CD4-positive, alpha-beta T cell treated with Interleukin-4 for 4 hours (primary cell): ENCODE measurements around the gene RHO.

ENCODE experiments used
- DNase-seq: peaks from one replicate; pipeline ENCODE4 v3.0.0-alpha.2; 2020

RHO gene

DNA sequence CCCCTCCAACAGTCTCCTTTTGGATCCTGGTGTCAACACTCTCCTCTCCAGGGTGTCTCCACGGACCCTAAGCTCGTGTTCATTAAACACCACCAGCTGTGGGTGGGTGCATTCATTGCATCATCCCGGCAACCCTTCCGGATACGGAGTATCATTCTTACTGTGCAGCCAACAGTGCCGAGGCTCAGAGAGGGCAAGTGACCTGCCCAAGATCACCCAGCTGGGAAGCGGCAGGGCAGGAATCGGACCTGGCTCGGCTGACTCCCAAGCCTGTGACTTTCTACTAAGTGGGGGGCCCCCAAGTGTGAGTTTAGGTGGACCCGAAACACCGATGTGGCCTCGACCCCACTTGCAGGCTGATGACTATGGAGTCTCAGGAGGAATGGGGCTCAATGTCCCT, 34.9 kb downstream of the RHO start:
- DNase-seq = no peak

- DNase-seq = no peak
Measured at GRCh38 chr3:129563850-129564535, 35.6 kb downstream of the RHO start.

DNA sequence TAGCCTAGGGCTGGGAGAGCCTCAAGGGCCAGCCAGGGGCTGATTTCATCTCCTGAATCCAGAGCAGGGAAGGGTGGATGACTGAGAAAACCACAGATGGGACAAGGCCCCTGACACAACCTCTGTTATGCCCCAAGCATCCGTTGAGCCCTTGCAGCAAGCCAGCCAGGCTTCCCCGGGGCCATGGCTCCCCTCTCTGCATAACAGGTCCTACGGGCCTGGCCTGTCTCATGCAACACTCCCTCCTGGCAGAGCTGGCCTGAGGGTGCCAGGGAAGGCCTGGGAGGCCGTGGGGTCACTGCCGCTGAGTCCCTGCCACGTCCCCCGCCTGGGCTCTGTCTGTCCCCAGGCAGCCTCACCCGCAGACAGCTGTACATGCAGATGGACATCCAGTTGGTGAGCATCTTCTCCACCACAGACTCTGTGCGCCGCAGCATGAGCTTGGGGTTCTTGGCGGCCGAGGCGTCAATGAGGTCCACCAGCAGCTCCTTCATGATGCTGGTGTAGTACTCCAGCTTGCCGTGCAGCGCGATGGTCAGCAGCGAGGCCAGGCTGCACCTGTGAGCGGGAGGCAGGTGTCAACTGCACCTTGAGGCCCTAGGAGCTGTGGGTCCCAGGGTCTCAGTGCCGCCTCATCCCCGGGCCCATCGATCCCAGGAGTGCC, 36.7 kb downstream of the RHO start:
- no peak for DNase-seq

DNA sequence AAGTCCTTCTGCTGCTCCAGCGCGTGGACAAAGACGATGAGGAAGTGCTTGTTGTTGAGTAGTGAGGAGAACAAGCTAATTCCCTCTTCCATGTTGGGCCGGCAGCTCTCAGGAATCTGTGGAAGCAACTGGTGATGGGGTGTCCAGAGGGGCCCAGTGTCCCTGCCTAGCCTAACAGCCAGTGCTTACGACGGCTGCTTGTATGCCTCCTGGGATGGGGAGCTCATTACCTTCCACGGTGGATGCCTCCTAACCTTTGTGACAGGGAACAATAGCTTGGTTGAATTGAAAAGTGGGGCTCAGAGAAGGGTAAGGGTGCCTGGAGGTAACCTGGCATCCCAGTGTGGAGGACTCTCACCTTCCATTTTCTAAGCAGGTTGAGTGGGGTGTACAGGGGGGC, 37.5 kb downstream of the RHO start:
- DNase-seq = no peak

GRCh38 chr3:129567176-129567705, 38.8 kb downstream of the RHO start:
- no peak for DNase-seq

DNA sequence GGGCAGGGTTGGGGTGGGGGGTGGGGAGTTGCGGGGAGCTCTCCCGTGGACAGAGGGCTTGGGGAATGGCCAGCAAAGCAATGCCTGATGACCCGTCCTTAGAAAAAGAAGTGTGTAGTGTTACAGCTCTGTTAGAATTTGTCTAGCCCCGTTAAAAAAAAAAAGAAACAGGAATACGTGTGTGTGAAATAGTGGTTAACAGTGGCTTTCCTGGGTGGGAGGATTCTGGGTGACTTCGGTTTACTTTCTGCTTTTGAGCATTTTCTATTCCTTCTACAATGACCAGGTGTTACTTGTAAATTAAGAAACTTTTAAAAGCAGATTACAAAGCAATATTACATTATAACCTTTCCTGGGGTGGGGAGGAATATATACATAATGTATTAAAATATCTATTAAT, 39.5 kb downstream of the RHO start:
- DNase-seq = no peak

- DNase-seq = no peak
Measured at GRCh38 chr3:129569856-129570255, 41.4 kb downstream of the RHO start.

DNA sequence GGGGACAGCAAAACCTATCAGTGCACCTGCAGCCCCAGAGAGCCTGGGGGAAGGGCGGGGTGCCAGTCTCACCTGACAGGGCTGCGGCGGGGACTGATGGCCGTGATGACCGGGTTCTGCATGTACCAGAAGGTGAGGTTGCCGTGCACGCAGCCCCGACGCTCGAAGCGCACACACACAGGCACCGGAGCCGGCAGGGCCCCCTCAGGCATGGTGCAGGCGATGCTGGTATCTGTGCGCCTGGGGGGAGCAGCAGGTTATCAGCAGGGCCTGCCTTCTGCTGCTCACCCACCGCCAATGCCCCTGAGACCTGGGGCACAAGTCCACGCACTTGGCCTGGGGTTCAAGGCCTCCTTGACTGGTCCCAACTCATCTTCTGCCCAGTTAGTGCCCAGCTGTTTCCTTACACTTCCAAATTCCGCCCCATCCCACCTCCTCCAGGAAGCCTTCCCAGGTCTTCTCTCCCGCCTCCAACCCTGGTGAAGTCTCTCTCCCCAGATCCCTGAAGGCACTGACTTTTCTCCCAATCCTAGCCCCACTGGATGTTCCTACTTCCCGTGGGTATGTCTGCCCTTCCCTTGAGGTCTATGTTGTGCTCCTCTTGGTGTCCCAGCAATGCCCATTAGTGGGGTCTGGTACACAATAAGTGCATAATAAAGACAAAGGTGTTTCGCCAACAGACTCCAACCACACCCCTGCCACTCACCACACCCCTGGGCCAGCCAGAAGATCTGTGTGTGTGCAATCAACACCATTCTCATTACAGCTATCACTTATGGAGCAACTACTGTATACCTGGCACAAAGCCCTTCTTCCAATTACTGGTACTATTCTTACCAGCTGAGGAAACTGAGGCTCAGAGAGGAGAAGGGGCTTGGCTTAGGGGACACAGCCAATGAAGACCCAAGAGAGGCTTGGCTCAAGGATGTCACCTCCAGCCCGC, 43.4 kb downstream of the RHO start:
- no peak for DNase-seq

DNA sequence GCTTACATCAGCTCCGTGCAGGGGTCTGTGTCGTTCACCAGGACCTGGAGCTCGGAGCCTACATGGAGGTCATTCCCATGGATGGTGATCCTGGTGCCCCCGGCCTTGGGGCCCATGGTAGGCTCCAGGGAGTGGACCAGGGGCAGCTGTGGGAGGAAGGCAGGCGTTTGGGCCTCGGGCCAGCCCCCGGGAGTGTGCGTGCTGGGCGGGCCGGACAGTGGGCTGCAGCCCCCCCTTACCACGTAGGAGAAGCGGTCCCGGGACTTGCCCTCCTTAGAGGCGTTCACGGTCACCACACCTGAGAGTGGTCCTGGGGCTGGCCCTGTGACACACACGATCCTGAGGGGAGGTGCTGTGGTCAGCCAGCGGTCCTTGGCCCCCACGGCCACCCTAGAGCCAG, 44.2 kb downstream of the RHO start:
- no peak for DNase-seq

DNA sequence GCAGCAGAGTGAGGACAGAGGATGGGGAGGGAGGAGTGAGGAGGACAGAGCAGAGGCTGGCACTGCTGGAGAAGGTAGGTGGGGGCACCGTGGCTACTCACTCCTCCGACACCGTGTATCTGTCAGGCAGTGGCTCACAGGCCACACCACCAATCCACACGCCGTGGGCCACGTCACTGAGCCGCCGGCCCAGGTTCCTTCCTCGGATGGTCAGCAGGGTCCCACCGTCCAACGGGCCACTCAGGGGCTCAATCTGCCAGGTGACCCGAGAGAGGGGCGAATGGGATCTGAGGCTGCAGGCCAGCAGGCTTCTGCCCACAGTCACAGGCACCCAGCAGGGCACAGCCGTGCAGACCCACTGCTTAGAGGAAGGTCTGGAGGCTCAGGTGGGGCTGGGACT, 45.1 kb downstream of the RHO start:
- no peak for DNase-seq

GRCh38 chr3:129574206-129574605, 45.8 kb downstream of the RHO start:
- DNase-seq = no peak

DNA sequence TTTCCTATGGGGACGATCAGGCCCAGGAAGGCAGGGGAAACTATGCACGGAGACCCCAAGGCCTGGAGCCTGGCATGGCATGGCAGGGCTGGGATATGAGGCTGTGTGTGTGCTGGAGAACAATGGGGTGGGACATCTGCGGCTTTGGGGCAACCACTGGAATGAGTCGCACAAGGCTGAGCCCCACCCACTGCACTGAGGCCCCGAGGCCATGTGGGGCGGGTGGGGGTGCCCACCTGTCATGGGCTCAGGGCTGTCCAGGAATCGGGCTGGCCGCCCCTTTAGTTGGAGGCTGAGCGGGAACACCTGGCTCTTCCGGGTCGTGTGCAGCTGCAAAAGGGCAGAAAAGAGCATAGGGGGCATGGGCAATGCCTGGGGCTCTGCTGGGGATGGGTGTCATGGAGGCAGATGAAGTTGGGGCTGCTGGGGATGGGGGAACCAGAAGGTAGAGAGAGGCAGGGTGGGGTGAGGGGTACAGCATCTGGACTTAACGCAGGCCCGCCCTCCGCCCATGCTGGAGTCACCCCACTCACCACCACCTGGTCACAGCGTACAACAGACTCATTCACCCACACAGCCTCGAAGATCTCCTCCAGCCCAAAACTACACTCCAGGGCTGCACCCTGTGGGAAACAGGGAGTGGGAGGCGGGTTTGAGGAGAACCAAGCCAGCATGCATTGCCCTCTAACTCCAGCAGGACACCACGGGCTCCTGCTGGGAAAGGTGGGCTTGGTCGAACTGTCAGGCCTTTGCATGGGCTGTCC, 47.0 kb downstream of the RHO start:
- no peak for DNase-seq

GRCh38 chr3:129575997-129576384, 47.6 kb downstream of the RHO start:
- no peak for DNase-seq

- DNase-seq = peak; percentile 83
Measured at GRCh38 chr3:129576514-129577352, 48.3 kb downstream of the RHO start.

- DNase-seq = no peak
Measured at GRCh38 chr3:129577366-129577765, 48.9 kb downstream of the RHO start.

- DNase-seq = no peak
Measured at GRCh38 chr3:129577925-129578786, 49.7 kb downstream of the RHO start.

- no peak for DNase-seq
Measured at GRCh38 chr3:129579991-129580390, 51.6 kb downstream of the RHO start.

DNA sequence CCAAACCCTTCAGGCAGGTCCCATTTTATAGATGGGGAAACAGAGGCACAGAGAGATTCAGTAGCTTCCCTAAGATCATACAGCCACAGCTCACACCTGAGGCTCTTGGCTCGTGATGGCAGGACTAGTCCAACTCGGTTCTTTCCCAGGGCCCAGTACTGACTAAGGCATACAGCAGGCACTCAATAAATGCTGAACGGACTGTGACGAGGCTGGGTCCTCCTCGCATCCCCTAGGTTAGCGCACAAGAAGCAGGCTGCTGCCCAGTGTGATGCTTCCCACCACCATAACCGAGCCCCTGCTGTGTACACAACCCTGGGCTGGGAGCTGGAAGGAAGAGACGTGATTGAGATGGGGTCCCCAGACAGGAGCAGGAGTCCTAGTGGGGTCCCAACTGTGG, 53.2 kb downstream of the RHO start:
- no peak for DNase-seq

- no peak for DNase-seq
Measured at GRCh38 chr3:129582799-129583198, 54.4 kb downstream of the RHO start.

DNA sequence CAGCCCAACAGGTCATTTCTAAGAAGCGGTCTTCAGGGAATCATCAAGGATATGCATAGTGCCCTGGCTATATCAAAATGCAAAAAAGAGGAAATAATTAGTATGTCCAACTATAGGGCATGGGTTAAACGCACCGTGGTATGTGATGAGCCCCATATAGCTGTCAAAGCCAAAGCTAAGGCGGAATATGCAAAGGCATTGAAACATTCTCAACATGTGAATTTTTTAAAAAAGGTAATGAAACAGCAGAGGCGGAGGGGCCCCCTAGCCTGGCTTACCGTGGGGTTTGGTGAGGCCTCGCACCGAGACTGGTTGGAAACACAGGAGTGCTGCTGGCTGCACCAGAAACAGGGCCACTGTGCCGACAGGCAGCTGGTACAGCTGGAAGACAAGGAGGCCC, 54.9 kb downstream of the RHO start:
- no peak for DNase-seq

GRCh38 chr3:129584631-129585030, 56.2 kb downstream of the RHO start:
- DNase-seq = no peak
